HCT116 (cell line): ENCODE data around the gene DNM2.

Experiments used
- EZH2 ChIP-seq: fragments of 200-600 bp; sonication (generic); IDR thresholded peaks from 2 replicates; pipeline ENCODE4 v1.6.1; 2017; ENCODE audit warnings: antibody characterized with exemption, mixed run types
- FOSL1 ChIP-seq: IDR thresholded peaks from 2 replicates; pipeline ENCODE4 v1.6.1; 2012; ENCODE audit warnings: low read depth
- POLR2A ChIP-seq: IDR thresholded peaks from 2 replicates; pipeline ENCODE4 v1.7.0; 2011; ENCODE audit warnings: borderline replicate concordance; ENCODE audit not compliant: insufficient read depth, insufficient read length; ENCODE audit errors: extremely low read depth
- POLR2AphosphoS5 ChIP-seq: IDR thresholded peaks from 2 replicates; pipeline ENCODE4 v1.6.1; 2011; ENCODE audit warnings: mild to moderate bottlenecking, low read depth, low read length, moderate library complexity
- SIN3A ChIP-seq: IDR thresholded peaks from 2 replicates; pipeline ENCODE4 v1.6.1; 2012; ENCODE audit warnings: low read depth
- TCF7L2 ChIP-seq: IDR thresholded peaks from 2 replicates; pipeline ENCODE4 v1.7.0; 2011; ENCODE audit warnings: borderline replicate concordance, inconsistent platforms; ENCODE audit not compliant: insufficient read depth, insufficient read length; ENCODE audit errors: extremely low read depth
- TF ChIP-seq, protein P1 (sequence below), 3 experiments: fragments of 200-600 bp in 1 of 3; sonication (generic) in 1 of 3; IDR thresholded peaks in 2 of 3; conservative IDR thresholded peaks in 1 of 3; 2 replicates each; pipeline ENCODE4 v1.5.1; 2012 to 2017; ENCODE audit warnings: low read depth in 2 of 3, low read length in 2 of 3, antibody characterized with exemption in 1 of 3, borderline replicate concordance in 1 of 3, control low read depth in 1 of 3, mild to moderate bottlenecking in 1 of 3, mixed read lengths in 1 of 3, mixed run types in 1 of 3, moderate library complexity in 1 of 3; ENCODE audit not compliant: insufficient read depth in 1 of 3

GRCh38 chr19:10756791-10757190, 38.9 kb downstream of the DNM2 start:
- TF ChIP-seq POLR2A: no peak
- TF ChIP-seq, protein P1, sequence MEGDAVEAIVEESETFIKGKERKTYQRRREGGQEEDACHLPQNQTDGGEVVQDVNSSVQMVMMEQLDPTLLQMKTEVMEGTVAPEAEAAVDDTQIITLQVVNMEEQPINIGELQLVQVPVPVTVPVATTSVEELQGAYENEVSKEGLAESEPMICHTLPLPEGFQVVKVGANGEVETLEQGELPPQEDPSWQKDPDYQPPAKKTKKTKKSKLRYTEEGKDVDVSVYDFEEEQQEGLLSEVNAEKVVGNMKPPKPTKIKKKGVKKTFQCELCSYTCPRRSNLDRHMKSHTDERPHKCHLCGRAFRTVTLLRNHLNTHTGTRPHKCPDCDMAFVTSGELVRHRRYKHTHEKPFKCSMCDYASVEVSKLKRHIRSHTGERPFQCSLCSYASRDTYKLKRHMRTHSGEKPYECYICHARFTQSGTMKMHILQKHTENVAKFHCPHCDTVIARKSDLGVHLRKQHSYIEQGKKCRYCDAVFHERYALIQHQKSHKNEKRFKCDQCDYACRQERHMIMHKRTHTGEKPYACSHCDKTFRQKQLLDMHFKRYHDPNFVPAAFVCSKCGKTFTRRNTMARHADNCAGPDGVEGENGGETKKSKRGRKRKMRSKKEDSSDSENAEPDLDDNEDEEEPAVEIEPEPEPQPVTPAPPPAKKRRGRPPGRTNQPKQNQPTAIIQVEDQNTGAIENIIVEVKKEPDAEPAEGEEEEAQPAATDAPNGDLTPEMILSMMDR (IDR thresholded peaks at IDR 0.05 in 2 of 3, conservative IDR thresholded peaks at IDR 0.05 in 1 of 3; ENCODE audit: borderline replicate concordance in 1 of 3, insufficient read depth in 1 of 3, low read depth in 2 of 3, low read length in 2 of 3): no peak
- TF ChIP-seq FOSL1: no peak
- TF ChIP-seq EZH2: no peak
- no peak for TF ChIP-seq SIN3A
- TF ChIP-seq POLR2AphosphoS5: no peak
- TF ChIP-seq TCF7L2: no peak
